GM21390 (cell line): ENCODE measurements around the gene MTSS2.
"Not testable (repeated sequence)": the region's sequence is repeated elsewhere in the genome, so short reads cannot be mapped to it uniquely, and the experiment has no call there.

Source experiments
- ATAC-seq: cut with Tn5 transposase; IDR thresholded peaks from one replicate; pipeline ENCODE4 v1.9.1; 2021; ENCODE audit not compliant: unreplicated experiment

MTSS2 gene

DNA sequence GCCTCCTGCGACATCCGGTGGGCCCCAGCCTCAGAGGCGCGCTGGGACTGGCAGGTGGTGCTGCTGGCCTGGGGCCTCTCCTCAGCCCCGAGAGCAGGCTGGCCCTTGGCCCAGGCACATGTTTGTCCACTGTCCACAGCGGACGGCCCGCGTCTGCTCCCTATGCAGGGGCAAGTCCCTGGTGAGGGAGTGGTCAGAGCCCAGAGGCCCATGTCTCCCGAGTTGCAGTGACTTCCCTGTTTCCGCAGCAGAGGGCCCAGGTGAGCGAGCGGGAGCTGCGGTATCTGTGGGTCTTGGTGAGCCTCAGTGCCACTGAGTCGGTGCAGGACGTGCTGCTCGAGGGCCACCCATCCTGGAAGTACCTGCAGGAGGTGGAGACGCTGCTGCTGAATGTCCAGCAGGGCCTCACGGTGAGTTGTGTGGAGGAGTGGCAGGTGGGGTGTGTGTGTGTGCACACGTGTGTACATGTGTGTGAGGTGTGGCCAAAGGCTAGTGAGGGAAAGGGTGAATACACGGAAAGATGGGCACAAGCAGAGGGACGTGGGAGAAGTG lies 29.1 kb downstream of the MTSS2 start:
- ATAC-seq, result no peak

DNA sequence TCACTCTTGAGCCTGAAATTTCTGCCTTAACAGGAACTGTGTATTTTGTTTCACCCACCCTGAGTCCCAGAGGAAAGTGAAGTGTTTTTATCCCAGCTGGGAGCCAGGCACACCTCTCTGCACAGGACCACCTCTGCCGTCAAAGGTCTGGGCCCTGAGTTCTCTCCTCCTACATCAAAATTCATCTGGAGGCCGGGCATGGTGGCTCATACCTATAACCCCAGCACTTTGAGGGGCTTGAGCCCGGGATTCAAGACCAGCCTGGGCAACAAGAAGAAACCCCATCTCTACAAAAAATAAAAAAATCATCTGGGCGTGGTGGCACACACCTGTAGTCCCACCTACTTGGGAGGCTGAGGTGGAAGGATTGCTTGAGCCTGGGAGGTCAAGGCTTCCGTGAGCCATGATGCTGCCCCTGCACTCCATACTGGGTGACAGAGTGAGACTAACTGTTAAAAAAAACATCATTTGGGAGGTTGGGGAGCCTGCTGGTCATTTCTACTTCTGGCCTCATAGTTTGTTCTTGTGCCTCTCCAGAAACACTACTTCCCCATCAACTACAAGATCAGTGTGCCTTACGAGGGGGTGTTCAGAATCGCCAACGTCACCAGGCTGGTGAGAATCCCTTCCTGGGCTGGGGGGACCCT lies 29.7 kb downstream of the MTSS2 start:
- ATAC-seq, result no peak

DNA sequence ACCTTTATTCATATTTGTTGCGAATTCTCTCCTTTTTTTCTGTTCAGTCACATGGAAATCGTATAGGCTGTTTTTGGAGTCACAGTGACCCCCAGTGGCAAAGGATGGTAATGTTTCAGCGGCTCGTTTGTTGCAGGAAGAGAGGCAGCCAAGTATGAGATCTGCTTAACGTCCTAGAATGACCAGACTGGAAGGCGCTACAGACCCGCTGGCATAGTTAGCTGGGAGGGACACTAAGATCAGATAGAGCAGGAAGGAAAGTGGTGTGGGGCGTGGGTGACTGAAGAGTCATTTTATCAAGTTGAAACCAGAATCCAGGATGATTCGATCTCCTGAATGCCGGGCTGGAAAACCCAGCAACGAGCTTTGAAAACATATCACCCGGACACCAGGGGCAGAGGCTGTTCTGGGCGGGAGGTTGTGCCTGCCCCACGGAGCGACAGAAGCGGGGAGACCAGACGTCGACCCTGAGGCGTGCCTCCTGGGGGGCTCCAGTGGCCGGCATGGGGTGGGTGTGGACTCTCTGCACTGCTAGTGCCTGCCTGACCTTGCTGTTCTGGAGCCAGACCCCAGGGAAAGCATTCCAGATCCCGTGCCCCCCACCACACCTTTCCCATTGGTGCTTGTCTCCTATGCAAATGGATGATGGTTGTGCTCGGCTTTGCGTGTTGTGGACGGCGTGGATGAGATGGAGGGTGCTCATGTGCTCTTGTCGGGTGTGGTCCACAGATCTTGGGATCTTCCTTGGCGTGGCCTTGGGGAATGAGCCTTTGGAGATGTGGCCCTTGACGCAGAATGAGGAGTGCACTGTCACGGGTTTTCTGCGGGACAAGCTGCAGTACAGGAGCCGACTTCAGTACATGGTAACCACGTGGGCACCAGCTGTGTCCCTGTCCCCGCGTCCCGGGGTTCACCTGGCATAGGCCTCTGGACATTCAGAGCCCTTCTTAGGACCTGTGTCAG lies 31.8 kb downstream of the MTSS2 start:
- ATAC-seq, result peak; percentile 49

DNA sequence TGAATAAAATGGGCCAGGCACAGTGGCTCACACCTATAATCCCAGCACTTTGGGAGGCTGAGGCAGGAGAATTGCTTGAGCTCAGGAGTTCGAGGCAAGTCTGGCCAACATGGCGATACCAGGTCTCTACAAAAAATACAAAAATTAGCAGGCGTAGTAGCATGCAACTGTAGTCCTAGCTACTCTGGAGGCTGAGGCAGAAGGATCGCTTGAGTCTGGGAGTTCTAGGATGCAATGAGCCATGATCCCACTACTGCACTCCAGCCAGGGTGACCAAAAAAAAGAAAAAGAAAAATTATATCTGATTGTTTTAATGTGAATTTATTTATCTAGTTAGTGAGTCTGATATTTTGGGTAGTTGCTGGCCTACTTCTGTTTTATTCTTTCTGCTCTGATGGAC lies 32.4 kb downstream of the MTSS2 start:
- ATAC-seq, result no peak

DNA sequence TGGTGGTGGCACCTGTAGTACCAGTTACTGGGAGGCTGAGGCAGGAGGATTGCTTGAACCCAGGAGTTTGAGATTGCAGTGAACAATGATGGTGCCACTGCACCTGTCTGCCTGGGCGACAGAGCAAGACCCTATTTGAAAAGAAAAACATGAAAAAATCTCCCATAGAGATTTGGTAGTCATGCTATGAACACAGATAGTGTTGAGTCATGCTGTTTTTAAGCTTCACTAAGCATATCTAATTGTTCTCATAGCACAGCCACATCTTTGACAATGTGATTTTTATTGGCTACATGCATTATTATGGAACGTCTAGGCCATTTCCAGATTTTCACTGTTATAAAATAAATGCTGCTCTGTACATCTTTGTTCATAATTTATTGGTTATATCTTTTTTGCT lies 33.5 kb downstream of the MTSS2 start:
- ATAC-seq, result no peak

DNA sequence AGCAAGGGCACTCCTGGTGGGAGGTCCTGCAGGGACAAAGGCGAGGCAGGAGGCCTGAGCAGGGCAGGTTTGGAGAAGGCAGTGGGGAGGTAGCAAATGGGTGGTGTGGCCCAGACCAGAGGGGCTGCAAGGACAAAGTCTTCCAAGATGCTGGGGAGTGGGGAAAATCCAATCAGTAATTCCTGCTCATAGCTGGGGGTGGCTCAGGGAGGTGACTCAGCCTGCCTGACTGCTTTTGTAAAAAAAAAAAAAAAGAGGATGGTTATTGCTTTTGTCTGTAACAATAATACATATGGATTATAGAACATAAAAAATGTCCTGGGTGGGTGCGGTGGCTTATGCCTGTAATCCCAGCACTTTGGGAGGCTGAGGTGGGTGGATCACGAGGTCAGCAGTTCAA lies 34.3 kb downstream of the MTSS2 start:
- ATAC-seq, result no peak

DNA sequence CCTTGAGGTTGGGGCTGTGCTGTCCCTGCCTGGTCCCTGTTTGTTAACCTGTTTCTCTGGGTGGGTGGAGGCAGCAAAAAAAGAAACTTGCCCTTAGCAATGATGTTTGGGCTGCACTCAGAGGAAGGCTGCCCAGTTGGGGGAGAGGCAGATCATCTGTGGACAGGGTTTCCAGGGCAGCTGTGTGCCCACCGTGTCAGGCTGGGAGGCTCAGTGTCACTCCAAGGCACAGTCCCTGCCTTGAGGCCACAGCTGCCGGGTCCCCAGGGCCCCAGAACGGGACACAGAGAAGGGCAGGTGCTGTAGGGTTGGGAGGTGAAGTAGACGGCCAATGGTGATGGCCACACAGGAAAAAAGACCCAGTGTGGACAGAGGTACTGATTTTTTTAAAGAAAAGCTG lies 35.6 kb downstream of the MTSS2 start:
- ATAC-seq, result no peak

DNA sequence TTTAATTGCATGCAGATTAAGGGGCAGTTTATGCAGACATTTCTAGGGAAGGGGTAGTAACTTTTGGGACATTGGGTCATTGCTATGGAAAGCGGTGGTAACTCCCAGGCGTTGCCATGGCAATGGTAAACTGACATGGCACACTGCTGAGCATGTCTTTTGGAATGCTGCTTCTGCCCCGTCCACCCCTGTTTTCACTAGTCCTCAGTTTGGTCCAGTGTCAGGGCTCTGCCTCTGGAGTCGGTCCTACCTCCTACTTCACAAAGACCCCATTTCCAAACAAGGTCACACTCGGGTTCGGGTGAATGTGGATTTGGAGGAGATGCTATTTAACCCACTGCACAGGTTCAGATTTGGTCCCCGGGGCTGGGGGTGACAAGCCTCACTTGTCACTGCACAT lies 36.6 kb downstream of the MTSS2 start:
- no peak for ATAC-seq

DNA sequence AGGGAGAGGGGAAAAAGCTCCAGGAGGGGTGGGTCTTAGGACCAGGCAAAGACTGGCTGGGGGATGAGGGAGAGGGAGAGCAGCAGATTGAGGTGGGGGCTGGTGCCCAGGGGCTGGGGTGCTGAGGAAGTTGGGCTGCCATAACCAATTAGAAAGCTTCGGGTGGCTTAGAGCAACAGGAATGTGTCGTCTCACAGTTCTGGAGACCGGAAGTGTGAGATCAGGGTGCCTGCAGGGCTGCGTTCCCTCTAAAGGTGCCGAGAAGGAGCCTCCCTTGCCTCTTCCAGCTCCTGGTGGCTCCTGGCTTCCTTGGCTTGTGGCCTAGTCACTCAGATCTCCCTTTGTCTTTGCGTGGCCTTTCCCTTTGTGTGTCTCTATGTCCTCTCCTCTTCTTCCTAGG lies 37.2 kb downstream of the MTSS2 start:
- ATAC-seq, result no peak

DNA sequence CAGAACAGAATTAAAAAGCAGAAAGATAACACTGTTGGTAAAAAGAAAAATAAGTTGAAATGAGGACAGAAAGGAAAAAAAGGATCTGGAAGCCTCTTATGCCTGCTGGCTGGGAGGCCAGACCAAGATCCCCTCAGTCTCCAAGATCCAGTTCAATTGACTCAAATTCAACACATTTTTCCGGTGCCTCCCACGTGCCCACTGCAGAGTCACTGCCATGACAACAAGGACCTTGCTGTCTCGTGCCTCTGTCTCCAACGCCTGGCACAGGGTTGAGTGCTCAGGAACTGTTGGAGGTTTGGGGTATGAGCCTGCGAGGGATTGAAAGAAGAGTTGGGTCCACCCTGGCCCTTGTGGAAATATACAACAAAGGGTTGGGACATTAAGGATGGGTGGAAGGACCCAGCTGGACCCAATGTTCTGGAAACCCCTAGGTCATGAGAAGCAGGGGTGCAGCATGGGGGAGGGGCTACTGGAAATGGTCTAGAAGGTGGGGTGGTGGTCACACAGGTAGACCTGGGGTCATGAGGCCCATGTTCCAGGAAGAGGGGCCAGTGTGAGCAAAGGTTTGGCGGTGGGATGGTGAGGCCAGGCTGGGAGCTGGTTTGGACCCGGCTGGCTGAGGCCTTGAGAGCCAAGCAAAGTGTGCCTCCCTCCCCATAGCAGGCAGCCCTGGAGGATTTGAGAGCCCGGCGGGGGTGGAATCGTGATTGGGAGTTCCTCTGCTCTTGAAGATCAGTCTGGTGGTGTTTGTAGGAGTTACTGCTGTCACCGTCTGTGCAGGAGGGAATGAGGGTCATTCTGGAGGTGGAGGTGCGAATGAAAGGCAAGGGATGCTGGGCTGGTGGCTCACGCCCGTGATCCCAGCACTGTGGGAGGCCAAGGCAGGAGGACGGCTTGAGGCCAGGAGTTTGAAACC lies 38.2 kb downstream of the MTSS2 start:
- ATAC-seq, result no peak

DNA sequence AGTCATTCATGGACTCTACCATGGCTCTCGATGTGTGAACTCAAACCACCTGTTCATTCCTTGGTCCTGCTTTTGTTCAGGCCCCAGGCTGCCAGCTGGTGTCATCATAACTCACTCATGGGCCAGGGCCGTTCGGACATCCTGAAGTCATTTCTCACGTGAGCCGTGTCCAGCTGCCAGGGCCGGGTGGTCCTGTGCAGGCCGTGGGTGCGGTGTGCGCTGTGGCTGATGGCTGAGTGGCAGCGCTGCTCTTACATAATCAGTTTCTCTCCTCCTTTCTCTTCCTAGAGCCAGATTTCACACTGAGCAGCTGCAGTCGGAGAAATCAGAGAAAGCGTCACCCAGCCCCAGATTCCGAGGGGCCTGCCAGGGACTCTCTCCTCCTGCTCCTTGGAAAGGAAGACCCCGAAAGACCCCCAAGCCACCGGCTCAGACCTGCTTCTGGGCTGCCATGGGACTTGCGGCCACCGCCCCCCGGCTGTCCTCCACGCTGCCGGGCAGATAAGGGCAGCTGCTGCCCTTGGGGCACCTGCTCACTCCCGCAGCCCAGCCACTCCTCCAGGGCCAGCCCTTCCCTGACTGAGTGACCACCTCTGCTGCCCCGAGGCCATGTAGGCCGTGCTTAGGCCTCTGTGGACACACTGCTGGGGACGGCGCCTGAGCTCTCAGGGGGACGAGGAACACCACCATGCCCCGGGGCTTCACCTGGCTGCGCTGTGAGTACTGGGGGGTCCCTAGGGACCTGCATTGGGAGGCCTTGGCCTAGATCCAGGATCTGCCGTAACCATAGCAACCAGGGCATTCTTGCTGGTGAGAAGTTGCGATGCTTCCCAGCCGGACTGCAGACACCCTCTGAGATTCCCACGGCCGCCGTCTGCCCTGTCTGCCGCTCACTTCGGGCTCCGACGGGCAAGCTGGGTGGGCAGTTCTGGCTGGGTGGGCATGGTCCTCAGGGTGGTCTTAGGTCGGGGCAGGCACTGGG lies 39.3 kb downstream of the MTSS2 start, which contains the start of gene IL34:
TSS of gene IL34 (plus strand) at position 300 of the 982 bp plus-strand sequence. CDS start at position 689, 389 bp downstream.
- ATAC-seq, result no peak

DNA sequence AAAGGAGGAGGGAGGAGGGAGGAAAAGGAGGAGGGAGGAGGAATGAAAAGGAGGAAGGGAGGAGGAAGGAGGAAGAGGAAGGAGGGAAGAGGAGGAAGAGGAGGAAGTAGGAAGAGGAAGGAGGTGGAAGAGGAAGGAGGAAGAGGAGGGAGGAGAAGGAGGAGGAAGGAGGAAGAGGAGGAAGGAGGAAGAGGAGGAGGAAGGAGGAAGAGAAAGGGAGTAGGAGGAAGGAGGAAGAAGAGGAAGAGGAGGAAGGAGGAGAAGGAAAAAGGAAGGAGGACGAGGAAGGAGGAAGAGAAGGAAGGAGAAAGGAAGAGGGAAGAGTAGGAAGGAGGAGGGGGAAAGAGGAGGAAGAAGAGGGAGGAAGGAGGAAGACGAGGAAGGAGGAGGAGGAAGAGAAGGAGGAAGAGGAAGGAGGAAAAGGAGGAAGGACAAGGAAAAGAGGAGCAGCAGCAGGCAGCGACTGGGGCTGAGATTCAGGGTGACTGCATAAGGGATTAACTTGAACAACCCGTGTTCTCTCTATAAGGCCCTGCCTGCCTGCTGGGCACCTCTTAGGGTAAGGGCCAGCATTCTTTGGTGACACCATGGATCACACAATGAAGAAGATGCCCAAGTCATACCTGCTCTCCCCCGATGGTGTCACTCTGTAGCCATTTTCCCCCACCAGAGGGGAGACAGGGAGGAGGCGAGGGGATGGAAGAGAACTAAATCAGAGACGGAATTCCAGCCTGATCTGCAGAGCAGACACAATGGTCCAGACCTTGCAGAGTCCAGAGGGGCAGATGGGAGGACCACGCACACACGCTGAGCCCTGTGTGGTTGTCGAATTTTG lies 40.9 kb downstream of the MTSS2 start:
- no peak for ATAC-seq

DNA sequence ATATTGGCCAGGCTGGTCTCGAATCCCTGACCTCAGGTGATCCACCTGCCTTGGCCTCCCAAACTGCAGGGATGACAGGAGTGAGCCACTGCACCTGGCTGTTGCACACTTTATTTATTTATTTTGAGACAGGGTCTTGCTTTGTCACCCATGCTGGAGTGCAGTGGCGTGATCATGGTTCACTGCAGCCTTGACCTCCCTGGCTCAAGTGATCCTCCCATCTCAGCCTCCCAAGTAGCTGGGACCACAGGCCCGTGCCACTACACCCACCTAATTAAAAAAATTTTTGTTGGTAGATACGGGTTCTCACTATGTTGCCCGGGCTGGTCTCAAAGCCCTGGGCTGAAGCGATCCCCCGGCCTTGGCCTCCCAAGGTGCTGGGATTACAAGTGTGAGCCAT lies 42.6 kb downstream of the MTSS2 start:
- ATAC-seq, result not testable (repeated sequence)

DNA sequence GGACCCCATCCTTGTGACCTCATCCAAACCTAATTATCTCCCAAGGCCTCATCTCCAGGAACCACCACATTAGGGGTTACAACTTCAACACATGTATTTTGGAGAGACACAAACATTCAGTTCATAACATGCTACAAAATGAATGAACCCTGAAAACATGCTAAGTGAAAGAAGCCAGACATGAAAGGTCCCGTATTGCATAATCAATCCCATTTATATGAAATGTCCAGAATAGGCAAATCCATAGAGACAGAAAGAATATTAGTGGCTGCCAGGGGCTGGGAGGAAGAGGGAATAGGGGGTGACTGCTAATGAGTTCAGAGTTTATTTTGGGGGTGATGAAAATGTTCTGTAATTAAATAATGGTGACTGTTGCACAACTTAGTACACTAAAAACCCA lies 43.2 kb downstream of the MTSS2 start:
- ATAC-seq, result no peak

DNA sequence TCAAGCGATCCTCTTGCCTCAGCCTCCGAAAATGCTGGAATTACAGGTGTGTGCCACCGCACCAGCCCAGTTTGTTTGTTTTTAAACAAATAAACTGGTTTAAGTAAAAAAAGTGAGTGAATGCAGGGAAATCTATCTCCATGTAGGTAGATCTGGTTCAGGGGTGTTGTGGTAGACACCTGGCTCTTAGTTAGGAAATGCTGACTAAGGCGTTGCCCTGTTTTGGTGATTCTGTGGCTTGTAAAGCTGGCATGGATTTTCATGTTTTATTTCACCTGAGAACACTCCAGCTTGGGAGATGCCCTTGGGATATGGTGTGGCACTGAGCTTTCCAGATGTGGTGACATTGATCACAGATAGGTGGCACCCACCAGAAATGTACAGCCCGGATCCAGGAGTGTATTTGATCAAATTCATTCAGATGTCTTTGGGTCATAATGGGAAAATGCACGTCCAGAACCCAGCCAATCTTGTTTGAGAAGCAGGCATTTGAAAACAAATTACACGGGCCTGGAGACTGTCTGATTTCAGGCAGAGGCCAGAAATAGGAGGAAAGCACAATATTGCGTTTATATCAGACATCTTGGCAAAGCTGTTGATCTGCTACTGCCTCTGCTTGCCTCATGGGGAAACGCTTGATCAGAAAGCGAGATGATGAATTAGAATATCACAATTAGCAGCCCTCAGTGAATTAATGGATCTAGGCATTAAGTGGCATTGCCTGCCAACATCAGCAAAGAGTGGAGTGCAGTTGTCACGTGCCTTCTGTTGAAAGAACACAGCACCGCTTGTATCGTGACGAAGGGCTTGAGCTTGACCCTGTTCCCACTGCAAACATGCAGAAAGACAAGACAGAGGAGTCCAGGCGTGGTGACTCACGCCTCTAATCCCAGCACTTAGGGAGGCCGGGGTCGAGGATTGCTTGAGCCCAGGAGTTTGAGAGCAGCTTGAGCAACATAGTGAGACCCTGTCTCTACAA lies 46.8 kb downstream of the MTSS2 start:
- no peak for ATAC-seq
